Measurements from ENCODE around the gene SLC22A17. TPM values are rescaled to one million over a fixed set of nuclear protein-coding genes. Genes with fewer than 3 reads are reported as not detected.

The SLC22A17 gene
- total RNA-seq: 0.76 and 1.6 TPM in 2 replicates

GRCh38 chr14:23352506-23353432 is at the start of gene SLC22A17:
TSS of gene SLC22A17 (minus strand) at chr14:23352887.

GRCh38 chr14:23376482-23377197 is 24.0 kb upstream of the SLC22A17 start, which contains the start of gene CMTM5:
TSS of gene CMTM5 (plus strand) at chr14:23377046. CDS start at chr14:23377252, 206 bp downstream.

GRCh38 chr14:23372509-23372908 is 19.8 kb upstream of the SLC22A17 start, which contains the start of gene IL25:
TSS of gene IL25 (plus strand) at chr14:23372809.

GRCh38 chr14:23365036-23365731 is 12.5 kb upstream of the SLC22A17 start, which contains the start of gene EFS:
TSS of gene EFS (minus strand) at chr14:23365172. CDS start at chr14:23365025, 147 bp downstream.

GRCh38 chr14:23320584-23321571 is 31.8 kb downstream of the SLC22A17 start, which contains the start of gene PABPN1:
TSS of gene PABPN1 (plus strand) at chr14:23321457. CDS start at chr14:23321470, 13 bp downstream.

GRCh38 chr14:23306412-23307145 is 46.1 kb downstream of the SLC22A17 start, which contains the start of gene BCL2L2:
TSS of gene BCL2L2 (plus strand) at chr14:23306833. CDS start at chr14:23307768, 935 bp downstream.

GRCh38 chr14:23302290-23303225 is 50.1 kb downstream of the SLC22A17 start, which contains the start of gene PPP1R3E:
TSS of gene PPP1R3E (minus strand) at chr14:23302859. CDS start at chr14:23302576, 283 bp downstream.

Small RNA genes within 50 kb of the gene (small RNA-seq; reads per million reads assigned to genes)
- gene MIR208A: not detected

Other genes with a start within 250 kb of the SLC22A17 start
- gene CIROP, start 247.9 kb downstream of the SLC22A17 start, total RNA-seq: not detected in 2 replicates
- not detected in 2 replicates for gene CEBPE, start 233.6 kb downstream of the SLC22A17 start, total RNA-seq
- 0.19 and 0.33 TPM in 2 replicates for gene SLC7A8, start 169.2 kb downstream of the SLC22A17 start, total RNA-seq
- gene RNF212B, start 115.0 kb downstream of the SLC22A17 start, total RNA-seq: not detected in 2 replicates
- 9.5 TPM in 2 replicates for gene HOMEZ, start 66.8 kb downstream of the SLC22A17 start, total RNA-seq
- gene PPP1R3E, start 50.0 kb downstream of the SLC22A17 start, total RNA-seq: 5.3 and 5.6 TPM in 2 replicates
- 18.3 and 24.6 TPM in 2 replicates for gene BCL2L2, start 46.1 kb downstream of the SLC22A17 start, total RNA-seq
- 54.5 and 74.8 TPM in 2 replicates for gene PABPN1, start 31.4 kb downstream of the SLC22A17 start, total RNA-seq
- not detected in 2 replicates for gene EFS, start 12.3 kb upstream of the SLC22A17 start, total RNA-seq
- not detected in 2 replicates for gene IL25, start 19.9 kb upstream of the SLC22A17 start, total RNA-seq
- gene CMTM5, start 24.2 kb upstream of the SLC22A17 start, total RNA-seq: not detected in 2 replicates
- gene MYH6, start 55.4 kb upstream of the SLC22A17 start, total RNA-seq: not detected in 2 replicates
- not detected in 2 replicates for gene MYH7, start 82.8 kb upstream of the SLC22A17 start, total RNA-seq
- 29.4 and 42.5 TPM in 2 replicates for gene NGDN, start 116.8 kb upstream of the SLC22A17 start, total RNA-seq
- 0.57 and 0.65 TPM in 2 replicates for gene ZFHX2, start 198.9 kb upstream of the SLC22A17 start, total RNA-seq
- 14.6 and 19.9 TPM in 2 replicates for gene THTPA, start 203.4 kb upstream of the SLC22A17 start, total RNA-seq
- gene AP1G2, start 214.9 kb upstream of the SLC22A17 start, total RNA-seq: 18.6 and 19.6 TPM in 2 replicates
- gene JPH4, start 225.9 kb upstream of the SLC22A17 start, total RNA-seq: not detected in 2 replicates

All from vein endothelial cell (primary cell).